ENCODE measurements around the gene OSBPL3. TPM values are rescaled to one million over a fixed set of nuclear protein-coding genes. Genes with fewer than 3 reads are reported as not detected.

OSBPL3 gene
- total RNA-seq, 1 donor from 2014 or later, result 48.8 TPM

Other genes with a start within 250 kb of the OSBPL3 start
- gene GSDME, start 222.7 kb downstream of the OSBPL3 start, total RNA-seq, result 28.2 and 33.7 TPM in 2 replicates
- gene CYCS, start 145.1 kb upstream of the OSBPL3 start, total RNA-seq, result 120 and 208 TPM in 2 replicates
- not detected in 2 replicates for gene NPVF, start 248.3 kb upstream of the OSBPL3 start, total RNA-seq

Measured in myocyte (in vitro differentiated cells).